ENCODE results near the gene SSBP3.

- TF ChIP-seq SIN3A (IDR thresholded peaks at IDR 0.05; ENCODE audit: borderline replicate concordance, insufficient read depth, low read length), result no peak
- no peak for TF ChIP-seq REST (IDR thresholded peaks at IDR 0.05; ENCODE audit: insufficient read depth in 1 of 2, low read depth in 2 of 2, low read length in 2 of 2)
- TF ChIP-seq POLR2AphosphoS5 (IDR thresholded peaks at IDR 0.05; ENCODE audit: low read depth, low read length), result no peak
Observed at GRCh38 chr1:54342288-54342687, 63.9 kb downstream of the SSBP3 start.

Data from PFSK-1 (cell line).